GM12874 (cell line): ENCODE data around the gene NFKBIL1.

Experiments
- CTCF ChIP-seq: IDR thresholded peaks from 2 replicates; pipeline ENCODE4 v1.5.1; 2011; ENCODE audit warnings: low read depth, mild to moderate bottlenecking, control low read depth, low read length, moderate library complexity; ENCODE audit not compliant: insufficient read depth

NFKBIL1 gene

GRCh38 chr6:31577579-31577966 is 30.2 kb downstream of the NFKBIL1 start:
- no peak for TF ChIP-seq CTCF

GRCh38 chr6:31578184-31579118 is 31.0 kb downstream of the NFKBIL1 start:
- no peak for TF ChIP-seq CTCF

GRCh38 chr6:31579119-31579505 is 31.7 kb downstream of the NFKBIL1 start:
- no peak for TF ChIP-seq CTCF

GRCh38 chr6:31579546-31580437 is 32.4 kb downstream of the NFKBIL1 start:
- no peak for TF ChIP-seq CTCF

- TF ChIP-seq CTCF: no peak
These were observed 33.0 kb downstream of the NFKBIL1 start for GRCh38 chr6:31580438-31580740.

- peak; percentile 99 for TF ChIP-seq CTCF
These were observed 33.5 kb downstream of the NFKBIL1 start for GRCh38 chr6:31580807-31581433.
